Psoas muscle (tissue), 8 donors: ENCODE measurements around the gene KIRREL3. TPM values are rescaled to one million over a fixed set of nuclear protein-coding genes. Genes with fewer than 3 reads are reported as not detected.

Experiments
- ATAC-seq, 4 donors: fragments of 200-7000 bp; cut with Tn5 transposase; one replicate each; pipeline ENCODE4 v1.9.1; 2020; ENCODE audit warnings: moderate library complexity in 3 of 4, mild to moderate bottlenecking in 2 of 4
- DNase-seq, 2 donors: peaks; one replicate each; pipeline ENCODE4 v3.0.0-alpha.2; 2020
- H3K27ac ChIP-seq: fragments of 200-600 bp; one replicate; pipeline ENCODE4 v1.8.0; 2022
- H3K27me3 ChIP-seq, 3 donors: fragments of 200-600 bp in 1 of 3; one replicate each; pipeline versions ENCODE4 v1.6.1 to v1.8.0; 2013 to 2022; ENCODE audit warnings: low read length in 2 of 3, mild to moderate bottlenecking in 2 of 3, moderate library complexity in 1 of 3; ENCODE audit not compliant: insufficient read depth in 3 of 3
- H3K36me3 ChIP-seq, 2 donors: fragments of 200-600 bp in 1 of 2; one replicate each; pipeline versions ENCODE4 v1.6.1 to v1.8.0; 2013 to 2022; ENCODE audit warnings: low read depth in 1 of 2, mild to moderate bottlenecking in 1 of 2, moderate library complexity in 1 of 2; ENCODE audit not compliant: insufficient read depth in 1 of 2
- H3K4me1 ChIP-seq: fragments of 200-600 bp; one replicate; pipeline ENCODE4 v1.8.0; 2022
- H3K4me3 ChIP-seq: fragments of 200-600 bp; one replicate; pipeline ENCODE4 v1.8.0; 2022; ENCODE audit warnings: mild to moderate bottlenecking
- H3K9me3 ChIP-seq: fragments of 200-600 bp; one replicate; pipeline ENCODE4 v1.8.0; 2022
- WGBS, 3 donors: extraction: QIAGEN DNeasy Blood & Tissue Kit; methylation state at CpG; one replicate each; pipeline versions ENCODE4 v1.1.6 to v1.1.7; 2013; 5-methylcytosine and 5-hydroxymethylcytosine counted together
- intact Hi-C, 2 donors: fragments of 100-400 bp; cut with DNase I; formaldehyde crosslinking; loops; one replicate each; pipeline versions ENCODE4 v1.11.0 to v1.14.2; 2022
- polyA plus RNA-seq, 3 donors: library from polyadenylated mRNA; stranded (reverse); fragments of 200-250 nt; gene quantifications; one replicate each; pipeline ENCODE4 v1.2.3, GENCODE V29; 2013
- total RNA-seq, 4 donors: library from RNA; stranded (reverse); fragmentation: NEBNext Ultra II Directional in 2 of 4; extraction: Animal tissue kit (Norgen Biotek cat#: 25700) in 2 of 4; gene quantifications; one replicate each; pipeline versions ENCODE4 v1.2.1 to v1.2.4, GENCODE V29; 2021 to 2023
- TF ChIP-seq, protein P1 (sequence below): fragments of 200-600 bp; IDR thresholded peaks from one replicate; pipeline ENCODE4 v1.8.0; 2022; ENCODE audit warnings: antibody characterized with exemption
- donor health status: healthy with polysubstance abuse.
- donor health status: DM: no; HTN: no; CAD: no; lungs with moderate emphysema.
- donor health status: Bipolar disorder and iron deficiency.
- donor health status: healthy.
- donor health status: DM: yes; HTN: yes; CAD: no.
- donor health status: DM: no; HTN: no; CAD: no.
- donor health status: DM: no; HTN: no; CAD: no.
- donor health status: DM: yes; HTN: yes; CAD: no.

KIRREL3 gene
- total and polyA plus RNA-seq, 7 donors = 0.04 TPM; not detected in 6

DNA sequence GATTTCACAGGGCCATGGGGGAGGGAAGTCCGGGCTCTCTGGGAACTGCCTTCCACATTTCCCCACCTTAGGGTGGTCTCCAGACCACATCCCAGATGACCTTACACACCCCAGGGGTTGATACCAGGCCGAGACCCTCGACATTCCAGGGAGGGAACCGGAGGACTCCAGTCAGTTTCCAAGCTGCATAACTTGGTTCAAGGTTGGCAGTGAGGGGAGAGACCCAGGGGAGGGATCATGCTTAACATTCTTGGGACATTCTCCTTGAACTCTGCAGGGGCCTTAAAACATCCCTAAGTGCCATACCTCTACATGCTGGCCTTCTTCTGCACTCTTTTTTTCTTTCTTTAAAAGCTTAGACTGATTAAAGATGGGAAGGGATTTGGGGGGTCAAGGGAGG, 394.1 kb downstream of the KIRREL3 start:
- TF ChIP-seq, protein P1, sequence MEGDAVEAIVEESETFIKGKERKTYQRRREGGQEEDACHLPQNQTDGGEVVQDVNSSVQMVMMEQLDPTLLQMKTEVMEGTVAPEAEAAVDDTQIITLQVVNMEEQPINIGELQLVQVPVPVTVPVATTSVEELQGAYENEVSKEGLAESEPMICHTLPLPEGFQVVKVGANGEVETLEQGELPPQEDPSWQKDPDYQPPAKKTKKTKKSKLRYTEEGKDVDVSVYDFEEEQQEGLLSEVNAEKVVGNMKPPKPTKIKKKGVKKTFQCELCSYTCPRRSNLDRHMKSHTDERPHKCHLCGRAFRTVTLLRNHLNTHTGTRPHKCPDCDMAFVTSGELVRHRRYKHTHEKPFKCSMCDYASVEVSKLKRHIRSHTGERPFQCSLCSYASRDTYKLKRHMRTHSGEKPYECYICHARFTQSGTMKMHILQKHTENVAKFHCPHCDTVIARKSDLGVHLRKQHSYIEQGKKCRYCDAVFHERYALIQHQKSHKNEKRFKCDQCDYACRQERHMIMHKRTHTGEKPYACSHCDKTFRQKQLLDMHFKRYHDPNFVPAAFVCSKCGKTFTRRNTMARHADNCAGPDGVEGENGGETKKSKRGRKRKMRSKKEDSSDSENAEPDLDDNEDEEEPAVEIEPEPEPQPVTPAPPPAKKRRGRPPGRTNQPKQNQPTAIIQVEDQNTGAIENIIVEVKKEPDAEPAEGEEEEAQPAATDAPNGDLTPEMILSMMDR = no peak
- peaks cover 0 to 4% (median 0%) of the 10 kb centered on the region in 3 donors for H3K27me3 ChIP-seq
- H3K4me1 ChIP-seq = no peaks in the 10 kb centered on the region
- WGBS, 3 donors = 76 to 81% (median 77%) methylated on average over 4 of the region's 4 CpGs
- ATAC-seq (no peak), DNase-seq (no peak)
- no peak overlapping the region for H3K27ac ChIP-seq
- intact Hi-C loops = loop anchor here (2.0 to 10.0 kb wide), 3 partner anchors 366 to 388 kb away; no protein-coding TSS in a partner anchor
- H3K36me3 ChIP-seq = no peaks in the 10 kb centered on the region
- H3K4me3 ChIP-seq = no peak overlapping the region
- H3K9me3 ChIP-seq = no peaks in the 10 kb centered on the region

DNA sequence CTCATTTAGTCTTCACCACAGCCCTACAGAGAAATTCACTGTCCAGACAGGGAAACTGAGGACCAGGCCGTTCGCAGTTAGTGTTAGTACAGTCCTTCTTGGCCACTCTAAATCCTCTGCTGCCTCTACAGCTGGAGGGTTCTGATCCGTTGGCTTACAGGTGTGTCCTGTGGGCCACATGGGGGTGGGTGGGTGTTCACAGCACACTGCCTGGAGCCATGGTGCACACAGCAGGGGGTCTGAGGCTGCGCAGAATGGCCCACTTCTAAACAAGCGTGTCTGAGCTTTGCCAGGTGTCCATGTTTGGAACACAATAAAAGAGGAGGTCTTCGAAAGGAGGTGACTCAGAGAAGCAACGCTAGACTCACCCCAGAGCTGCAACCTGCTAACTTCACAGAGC, 396.1 kb downstream of the KIRREL3 start:
- intact Hi-C loops = loop anchor here in 1 of 2 donors (10.0 kb wide), 1 partner anchor 390 kb away; no protein-coding TSS in a partner anchor
- DNase-seq (no peak), ATAC-seq (no peak)
- TF ChIP-seq, protein P1 = no peak
- Histone ChIP-seq H3K27ac (no peak overlapping the region), H3K4me3 (no peak overlapping the region), H3K27me3 (peaks cover 0 to 4% (median 0%) of the 10 kb centered on the region in 3 donors), H3K9me3 (no peaks in the 10 kb centered on the region), H3K4me1 (no peaks in the 10 kb centered on the region), H3K36me3 (no peaks in the 10 kb centered on the region)
- 84 to 87% (median 84%) methylated on average over 7 of the region's 7 CpGs for whole genome bisulfite sequencing, 3 donors

DNA sequence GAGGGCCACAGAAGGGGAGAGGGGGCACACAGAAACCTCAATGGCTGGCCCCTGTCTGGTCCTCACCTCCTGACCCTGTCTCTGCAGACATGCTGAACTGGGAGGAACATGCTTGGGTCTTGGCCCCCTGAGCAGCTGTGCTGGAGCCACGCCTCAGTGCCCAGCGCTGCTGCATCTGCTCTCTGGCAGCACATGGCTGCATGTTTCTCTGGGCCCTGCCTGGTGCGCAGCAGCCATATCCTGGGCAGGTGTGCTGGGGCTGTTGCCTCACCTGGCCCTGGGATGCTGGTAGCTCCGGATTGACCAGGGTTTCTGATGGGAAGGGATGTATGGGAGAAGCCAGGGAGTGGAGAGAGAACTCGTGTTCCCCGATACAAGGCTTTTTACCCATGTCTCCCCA, 397.1 kb downstream of the KIRREL3 start:
- Histone ChIP-seq H3K4me1 (no peaks in the 10 kb centered on the region), H3K9me3 (peaks cover under 1% of the 10 kb centered on the region), H3K4me3 (no peak overlapping the region), H3K27ac (no peak overlapping the region), H3K36me3 (no peaks in the 10 kb centered on the region), H3K27me3 (peaks cover 0 to 4% (median 3%) of the 10 kb centered on the region in 3 donors)
- TF ChIP-seq, protein P1 = no peak
- DNase-seq (no peak), ATAC-seq (no peak)
- intact Hi-C loops = loop anchor here in 1 of 2 donors (10.0 kb wide), 1 partner anchor 391 kb away; no protein-coding TSS in a partner anchor
- 44 to 52% (median 52%) methylated on average over 6 of the region's 6 CpGs for WGBS, 3 donors

DNA sequence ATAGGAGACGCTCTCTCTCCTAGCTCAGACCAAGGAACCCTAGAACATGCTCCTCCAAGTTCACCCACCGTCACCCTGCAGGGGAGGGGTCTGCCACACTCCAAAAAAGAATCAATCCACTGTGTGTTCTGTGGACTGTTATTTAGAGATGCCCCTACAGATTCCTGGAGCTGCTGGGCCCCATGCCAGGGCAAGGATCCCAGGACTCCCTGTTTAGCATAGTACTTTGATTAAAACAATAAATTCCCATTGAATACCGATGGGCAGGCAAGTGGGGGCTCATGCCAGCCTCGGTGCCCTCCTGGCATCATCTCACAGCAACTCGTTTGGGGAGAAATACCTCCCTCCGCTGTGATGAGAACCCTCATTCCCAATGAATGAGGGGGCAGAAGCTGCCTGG, 397.6 kb downstream of the KIRREL3 start:
- H3K9me3 ChIP-seq = peaks cover 4% of the 10 kb centered on the region
- H3K4me3 ChIP-seq = no peak overlapping the region
- ATAC-seq = no peak
- TF ChIP-seq, protein P1 = no peak
- H3K27me3 ChIP-seq = peaks cover 0 to 5% (median 3%) of the 10 kb centered on the region in 3 donors
- no peaks in the 10 kb centered on the region for H3K4me1 ChIP-seq
- no peak for DNase-seq
- intact Hi-C loops = loop anchor here in 1 of 2 donors (10.0 kb wide), 1 partner anchor 392 kb away; no protein-coding TSS in a partner anchor
- no peak overlapping the region for H3K27ac ChIP-seq
- H3K36me3 ChIP-seq = no peaks in the 10 kb centered on the region
- 56 to 70% (median 57%) methylated on average over 6 of the region's 6 CpGs for WGBS, 3 donors
